ENCODE data around the gene ARHGEF16.

The ARHGEF16 gene

GRCh38 chr1:3423245-3423829, 31.1 kb upstream of the ARHGEF16 start:
- no peak for DNase-seq

GRCh38 chr1:3423896-3424611, 30.4 kb upstream of the ARHGEF16 start:
- no peak for DNase-seq

GRCh38 chr1:3425486-3426215, 28.8 kb upstream of the ARHGEF16 start:
- no peak for DNase-seq

GRCh38 chr1:3426956-3427535, 27.4 kb upstream of the ARHGEF16 start:
- DNase-seq, result no peak

- no peak for DNase-seq
These were observed 26.5 kb upstream of the ARHGEF16 start for GRCh38 chr1:3427711-3428704.

- DNase-seq, result no peak
These were observed 25.6 kb upstream of the ARHGEF16 start for GRCh38 chr1:3428899-3429298.

- no peak for DNase-seq
These were observed 25.1 kb upstream of the ARHGEF16 start for GRCh38 chr1:3429320-3429719.

- no peak for DNase-seq
These were observed 24.7 kb upstream of the ARHGEF16 start for GRCh38 chr1:3429766-3430165.

- no peak for DNase-seq
These were observed 24.1 kb upstream of the ARHGEF16 start for GRCh38 chr1:3430406-3430805.

- no peak for DNase-seq
These were observed 23.6 kb upstream of the ARHGEF16 start for GRCh38 chr1:3430820-3431219.

- DNase-seq, result no peak
These were observed 23.2 kb upstream of the ARHGEF16 start for GRCh38 chr1:3431266-3431665.

- DNase-seq, result no peak
These were observed 22.8 kb upstream of the ARHGEF16 start for GRCh38 chr1:3431686-3432085.

- DNase-seq, result no peak
These were observed 22.2 kb upstream of the ARHGEF16 start for GRCh38 chr1:3432306-3432705.

GRCh38 chr1:3433076-3433475, 21.4 kb upstream of the ARHGEF16 start:
- DNase-seq, result no peak

GRCh38 chr1:3433596-3434320, 20.7 kb upstream of the ARHGEF16 start:
- DNase-seq, result no peak

- no peak for DNase-seq
These were observed 19.9 kb upstream of the ARHGEF16 start for GRCh38 chr1:3434406-3435110.

GRCh38 chr1:3435666-3436065, 18.8 kb upstream of the ARHGEF16 start:
- DNase-seq, result no peak

GRCh38 chr1:3436451-3436850, 18.0 kb upstream of the ARHGEF16 start:
- no peak for DNase-seq

- no peak for DNase-seq
These were observed 17.6 kb upstream of the ARHGEF16 start for GRCh38 chr1:3436901-3437300.

GRCh38 chr1:3438661-3439180, 15.7 kb upstream of the ARHGEF16 start:
- no peak for DNase-seq

All from activated CD8-positive, alpha-beta memory T cell treated with anti-CD3 and anti-CD28 coated beads, Interleukin-2, amount 50 U/mL, for 4 hours (primary cell).